Activated CD4-positive, alpha-beta T cell treated with anti-CD3 and anti-CD28 coated beads for 36 hours (primary cell): ENCODE data around the gene PGAM5. TPM values are rescaled to one million over a fixed set of nuclear protein-coding genes. Genes with fewer than 3 reads are reported as not detected.

ENCODE experiments used
- ATAC-seq: fragments of 200-7000 bp; cut with Tn5 transposase; one replicate; pipeline ENCODE4 v1.10.0; 2021; ENCODE audit warnings: mild to moderate bottlenecking, moderate library complexity
- CTCF ChIA-PET: fragments of 350-600 bp; sonication (Branson Sonifier 250); formaldehyde crosslinking; loops from one replicate; lab custom pipeline; 2021; ENCODE audit warnings: antibody characterized with exemption; lab: Charles Lee
- POLR2A ChIA-PET: fragments of 350-600 bp; sonication (Branson Sonifier 250); formaldehyde crosslinking; loops from one replicate; lab custom pipeline; 2021; ENCODE audit warnings: antibody characterized with exemption, inconsistent platforms; lab: Charles Lee
- DNase-seq: peaks from one replicate; pipeline ENCODE4 v3.0.0-alpha.2; 2020
- H3K27ac Mint-ChIP-seq: one replicate; pipeline ENCODE4 v1.8.0; 2021; ENCODE audit warnings: mixed read lengths
- H3K27me3 Mint-ChIP-seq: one replicate; pipeline ENCODE4 v1.8.0; 2021; ENCODE audit warnings: mixed read lengths
- H3K36me3 Mint-ChIP-seq: one replicate; pipeline ENCODE4 v1.8.0; 2021; ENCODE audit warnings: low read depth, mixed read lengths
- H3K4me1 Mint-ChIP-seq: one replicate; pipeline ENCODE4 v1.8.0; 2021; ENCODE audit warnings: mixed read lengths
- H3K4me3 Mint-ChIP-seq: one replicate; pipeline ENCODE4 v1.8.0; 2021; ENCODE audit warnings: mild to moderate bottlenecking, moderate library complexity, mixed read lengths
- H3K9me3 Mint-ChIP-seq: one replicate; pipeline ENCODE4 v1.8.0; 2021; ENCODE audit warnings: low read depth, mixed read lengths
- intact Hi-C, 2 experiments: fragments of 100-400 bp; cut with DNase I in 1 of 2; cut with micrococcal nuclease in 1 of 2; formaldehyde crosslinking; loops; one replicate each; pipeline versions ENCODE4 v1.14.2 to v1.15.1; 2022 to 2024; cut with DNase I, micrococcal nuclease
- total RNA-seq, 2 experiments: library from RNA; stranded (reverse); gene quantifications; one replicate each; pipeline ENCODE4 v1.2.3, GENCODE V29; 2021

The PGAM5 gene
- total RNA-seq, 2 experiments from 2014 or later: 65.6 to 74.0 TPM

- Mint-ChIP-seq H3K27ac (no peak overlapping the region), H3K27me3 (no peaks in the 10 kb centered on the region), H3K4me3 (peak overlapping the region; percentile 75), H3K9me3 (peaks cover 14% of the 10 kb centered on the region), H3K36me3 (peaks cover 34% of the 10 kb centered on the region), H3K4me1 (peaks cover 24% of the 10 kb centered on the region)
- ATAC-seq (peak; percentile 13), DNase-seq (peak; percentile 51)
- intact Hi-C loops: loop anchor here in 1 of 2 experiments (10.0 kb wide), 1 partner anchor 566 kb away; the partner anchor contains the start of genes DDX51 and NOC4L
- ChIA-PET CTCF (interaction anchor here (0.6 kb wide), 1 partner anchor 172 kb away, joined by 3 read pairs; no protein-coding TSS in a partner anchor), POLR2A (no interaction called here)
Observed at GRCh38 chr12:132711080-132711843, 620 bp downstream of the PGAM5 start.

GRCh38 chr12:132713123-132713522 is 2.5 kb downstream of the PGAM5 start:
- Mint-ChIP-seq H3K27me3 (no peaks in the 10 kb centered on the region), H3K36me3 (peaks cover 35% of the 10 kb centered on the region), H3K27ac (peak overlapping the region; percentile 51), H3K9me3 (peaks cover 4% of the 10 kb centered on the region), H3K4me3 (no peak overlapping the region), H3K4me1 (peaks cover 24% of the 10 kb centered on the region)
- DNase-seq: no peak
- intact Hi-C loops: loop anchor here in 1 of 2 experiments (10.0 kb wide), 1 partner anchor 568 kb away; the partner anchor contains the start of genes DDX51 and NOC4L
- CTCF ChIA-PET: interaction anchor here (1.0 to 1.6 kb wide), 2 partner anchors 9 to 28 kb away, joined by 3 read pairs; no protein-coding TSS in a partner anchor
- POLR2A ChIA-PET: interaction anchor here (0.6 to 1.0 kb wide), 2 partner anchors 18 to 47 kb away, joined by 3 to 4 read pairs; no protein-coding TSS in a partner anchor
- no peak for ATAC-seq

- H3K27ac Mint-ChIP-seq: no peak overlapping the region
- no peak overlapping the region for H3K4me3 Mint-ChIP-seq
- no peaks in the 10 kb centered on the region for H3K9me3 Mint-ChIP-seq
- ATAC-seq: no peak
- intact Hi-C loops: loop anchor here in 1 of 2 experiments (10.0 kb wide), 1 partner anchor 571 kb away; the partner anchor contains the start of genes DDX51 and NOC4L
- DNase-seq: no peak
- ChIA-PET CTCF (interaction anchor here (0.8 kb wide), 1 partner anchor 192 kb away, joined by 3 read pairs; no protein-coding TSS in a partner anchor), POLR2A (no interaction called here)
- peaks cover 21% of the 10 kb centered on the region for H3K4me1 Mint-ChIP-seq
- peaks cover 45% of the 10 kb centered on the region for H3K36me3 Mint-ChIP-seq
- H3K27me3 Mint-ChIP-seq: no peaks in the 10 kb centered on the region
Observed at GRCh38 chr12:132715874-132716273, 5.2 kb downstream of the PGAM5 start.

GRCh38 chr12:132716356-132716755 is 5.7 kb downstream of the PGAM5 start:
- POLR2A ChIA-PET: no interaction called here
- Mint-ChIP-seq H3K36me3 (peaks cover 50% of the 10 kb centered on the region), H3K4me3 (no peak overlapping the region), H3K4me1 (peaks cover 21% of the 10 kb centered on the region), H3K9me3 (no peaks in the 10 kb centered on the region), H3K27ac (no peak overlapping the region), H3K27me3 (no peaks in the 10 kb centered on the region)
- ATAC-seq (no peak), DNase-seq (no peak)
- intact Hi-C loops: loop anchor here in 1 of 2 experiments (10.0 kb wide), 1 partner anchor 572 kb away; the partner anchor contains the start of genes DDX51 and NOC4L
- CTCF ChIA-PET: no interaction called here

- ATAC-seq (no peak), DNase-seq (no peak)
- Mint-ChIP-seq H3K27me3 (no peaks in the 10 kb centered on the region), H3K36me3 (peaks cover 53% of the 10 kb centered on the region), H3K4me1 (peaks cover 21% of the 10 kb centered on the region), H3K4me3 (no peak overlapping the region), H3K27ac (no peak overlapping the region), H3K9me3 (no peaks in the 10 kb centered on the region)
- intact Hi-C loops: loop anchor here in 1 of 2 experiments (10.0 kb wide), 1 partner anchor 572 kb away; the partner anchor contains the start of genes DDX51 and NOC4L
- ChIA-PET CTCF (no interaction called here), POLR2A (no interaction called here)
Observed at GRCh38 chr12:132717011-132717410, 6.4 kb downstream of the PGAM5 start.

- intact Hi-C loops: loop anchor here in 1 of 2 experiments (10.0 kb wide), 1 partner anchor 573 kb away; the partner anchor contains the start of genes DDX51 and NOC4L
- ATAC-seq: no peak
- Mint-ChIP-seq H3K4me3 (no peak overlapping the region), H3K27me3 (no peaks in the 10 kb centered on the region), H3K36me3 (peaks cover 53% of the 10 kb centered on the region), H3K4me1 (peaks cover 15% of the 10 kb centered on the region), H3K27ac (no peak overlapping the region), H3K9me3 (no peaks in the 10 kb centered on the region)
- CTCF ChIA-PET: interaction anchor here (0.5 kb wide), 1 partner anchor 19 kb away, joined by 3 read pairs; no protein-coding TSS in a partner anchor
- DNase-seq: no peak
- POLR2A ChIA-PET: no interaction called here
Observed at GRCh38 chr12:132717531-132718387, 7.1 kb downstream of the PGAM5 start.

- H3K4me3 Mint-ChIP-seq: no peak overlapping the region
- peaks cover 53% of the 10 kb centered on the region for H3K36me3 Mint-ChIP-seq
- ChIA-PET CTCF (interaction anchor here (0.6 kb wide), 1 partner anchor 526 kb away, joined by 3 read pairs; no protein-coding TSS in a partner anchor), POLR2A (interaction anchor here (1.0 kb wide), 1 partner anchor 42 kb away, joined by 3 read pairs; no protein-coding TSS in a partner anchor)
- intact Hi-C loops: loop anchor here in 1 of 2 experiments (10.0 kb wide), 1 partner anchor 574 kb away; the partner anchor contains the start of genes DDX51 and NOC4L
- no peaks in the 10 kb centered on the region for H3K9me3 Mint-ChIP-seq
- ATAC-seq (no peak), DNase-seq (no peak)
- H3K27ac Mint-ChIP-seq: no peak overlapping the region
- H3K27me3 Mint-ChIP-seq: no peaks in the 10 kb centered on the region
- peaks cover 6% of the 10 kb centered on the region for H3K4me1 Mint-ChIP-seq
Observed at GRCh38 chr12:132718644-132719043, 8.0 kb downstream of the PGAM5 start.

GRCh38 chr12:132719141-132719953 is 8.7 kb downstream of the PGAM5 start:
- DNase-seq: no peak
- no peak overlapping the region for H3K4me3 Mint-ChIP-seq
- H3K36me3 Mint-ChIP-seq: peaks cover 59% of the 10 kb centered on the region
- H3K27me3 Mint-ChIP-seq: no peaks in the 10 kb centered on the region
- no peaks in the 10 kb centered on the region for H3K9me3 Mint-ChIP-seq
- intact Hi-C loops: loop anchor here in 1 of 2 experiments (10.0 kb wide), 1 partner anchor 575 kb away; the partner anchor contains the start of genes DDX51 and NOC4L
- ATAC-seq: peak; percentile 5
- peaks cover 5% of the 10 kb centered on the region for H3K4me1 Mint-ChIP-seq
- POLR2A ChIA-PET: interaction anchor here (0.6 to 1.0 kb wide), 2 partner anchors 41 to 298 kb away, joined by 3 to 5 read pairs; no protein-coding TSS in a partner anchor
- CTCF ChIA-PET: interaction anchor here (0.6 kb wide), 1 partner anchor 526 kb away, joined by 3 read pairs; no protein-coding TSS in a partner anchor
- no peak overlapping the region for H3K27ac Mint-ChIP-seq

GRCh38 chr12:132719954-132720324 is 9.3 kb downstream of the PGAM5 start:
- no peak overlapping the region for H3K27ac Mint-ChIP-seq
- CTCF ChIA-PET: no interaction called here
- intact Hi-C loops: loop anchor here in 1 of 2 experiments (10.0 kb wide), 1 partner anchor 575 kb away; the partner anchor contains the start of genes DDX51 and NOC4L

More at GRCh38 chr12:132719954-132720324, 9.3 kb downstream of the PGAM5 start:
- Mint-ChIP-seq H3K27me3 (no peaks in the 10 kb centered on the region), H3K9me3 (no peaks in the 10 kb centered on the region), H3K4me1 (peaks cover 3% of the 10 kb centered on the region), H3K4me3 (no peak overlapping the region), H3K36me3 (peaks cover 59% of the 10 kb centered on the region)
- DNase-seq (no peak), ATAC-seq (no peak)
- POLR2A ChIA-PET: no interaction called here
